WERI-Rb-1 (cell line): ENCODE results near the gene TH.

ENCODE experiments used
- DNase-seq: peaks from one replicate; pipeline ENCODE4 v3.0.0-alpha.2; 2020
- H3K27ac ChIP-seq: fragments of 250-450 bp; sonication (Bioruptor Pico); 2 replicates; pipeline ENCODE4 v1.5.1; 2020; ENCODE audit warnings: mild to moderate bottlenecking, moderate library complexity
- H3K27me3 ChIP-seq: fragments of 250-450 bp; sonication (Bioruptor Pico); 2 replicates; pipeline ENCODE4 v1.5.1; 2021; ENCODE audit warnings: mild to moderate bottlenecking, low read depth, moderate library complexity; ENCODE audit not compliant: insufficient read depth, severe bottlenecking
- H3K36me3 ChIP-seq: fragments of 250-450 bp; sonication (Bioruptor Pico); 2 replicates; pipeline ENCODE4 v1.5.1; 2020; ENCODE audit warnings: mild to moderate bottlenecking, moderate library complexity
- H3K4me3 ChIP-seq: 2 replicates; pipeline ENCODE4 v1.5.1; 2011; ENCODE audit warnings: low read depth, mild to moderate bottlenecking, control low read depth, low read length
- H3K9me3 ChIP-seq: fragments of 250-450 bp; sonication (Bioruptor Pico); 2 replicates; pipeline ENCODE4 v1.5.1; 2021; ENCODE audit warnings: mild to moderate bottlenecking, moderate library complexity; ENCODE audit not compliant: severe bottlenecking
- TF ChIP-seq, protein P1 (sequence below): IDR thresholded peaks from 2 replicates; pipeline ENCODE4 v1.5.1; 2011; ENCODE audit warnings: low read depth, mild to moderate bottlenecking, control low read depth, inconsistent platforms, low read length

Gene TH

DNA sequence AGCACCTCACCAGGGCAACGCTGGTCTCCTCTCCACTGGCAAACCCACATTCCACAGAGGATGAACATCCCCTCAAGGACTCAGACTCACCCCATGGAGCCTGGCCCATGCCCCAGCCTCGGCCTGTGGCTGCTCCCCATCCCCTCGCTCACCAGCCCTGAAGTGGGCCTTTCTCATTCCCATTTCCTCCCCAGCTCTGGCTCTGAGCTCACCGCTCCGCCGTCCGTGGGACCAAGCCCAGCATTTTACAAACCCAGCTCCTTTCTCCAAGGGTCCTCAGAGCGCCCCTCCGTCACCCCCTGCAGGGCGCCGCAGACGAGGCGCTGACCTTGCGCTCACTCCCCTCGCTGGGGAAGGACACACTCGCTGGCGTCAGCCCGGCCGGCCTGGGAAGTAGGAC, 25.6 kb downstream of the TH start:
- no peak overlapping the region for H3K4me3 ChIP-seq
- peaks cover 98% of the 10 kb centered on the region for H3K27me3 ChIP-seq
- no peak overlapping the region for H3K27ac ChIP-seq
- DNase-seq = no peak
- no peaks in the 10 kb centered on the region for H3K36me3 ChIP-seq
- no peaks in the 10 kb centered on the region for H3K9me3 ChIP-seq
- TF ChIP-seq, protein P1, sequence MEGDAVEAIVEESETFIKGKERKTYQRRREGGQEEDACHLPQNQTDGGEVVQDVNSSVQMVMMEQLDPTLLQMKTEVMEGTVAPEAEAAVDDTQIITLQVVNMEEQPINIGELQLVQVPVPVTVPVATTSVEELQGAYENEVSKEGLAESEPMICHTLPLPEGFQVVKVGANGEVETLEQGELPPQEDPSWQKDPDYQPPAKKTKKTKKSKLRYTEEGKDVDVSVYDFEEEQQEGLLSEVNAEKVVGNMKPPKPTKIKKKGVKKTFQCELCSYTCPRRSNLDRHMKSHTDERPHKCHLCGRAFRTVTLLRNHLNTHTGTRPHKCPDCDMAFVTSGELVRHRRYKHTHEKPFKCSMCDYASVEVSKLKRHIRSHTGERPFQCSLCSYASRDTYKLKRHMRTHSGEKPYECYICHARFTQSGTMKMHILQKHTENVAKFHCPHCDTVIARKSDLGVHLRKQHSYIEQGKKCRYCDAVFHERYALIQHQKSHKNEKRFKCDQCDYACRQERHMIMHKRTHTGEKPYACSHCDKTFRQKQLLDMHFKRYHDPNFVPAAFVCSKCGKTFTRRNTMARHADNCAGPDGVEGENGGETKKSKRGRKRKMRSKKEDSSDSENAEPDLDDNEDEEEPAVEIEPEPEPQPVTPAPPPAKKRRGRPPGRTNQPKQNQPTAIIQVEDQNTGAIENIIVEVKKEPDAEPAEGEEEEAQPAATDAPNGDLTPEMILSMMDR = no peak

DNA sequence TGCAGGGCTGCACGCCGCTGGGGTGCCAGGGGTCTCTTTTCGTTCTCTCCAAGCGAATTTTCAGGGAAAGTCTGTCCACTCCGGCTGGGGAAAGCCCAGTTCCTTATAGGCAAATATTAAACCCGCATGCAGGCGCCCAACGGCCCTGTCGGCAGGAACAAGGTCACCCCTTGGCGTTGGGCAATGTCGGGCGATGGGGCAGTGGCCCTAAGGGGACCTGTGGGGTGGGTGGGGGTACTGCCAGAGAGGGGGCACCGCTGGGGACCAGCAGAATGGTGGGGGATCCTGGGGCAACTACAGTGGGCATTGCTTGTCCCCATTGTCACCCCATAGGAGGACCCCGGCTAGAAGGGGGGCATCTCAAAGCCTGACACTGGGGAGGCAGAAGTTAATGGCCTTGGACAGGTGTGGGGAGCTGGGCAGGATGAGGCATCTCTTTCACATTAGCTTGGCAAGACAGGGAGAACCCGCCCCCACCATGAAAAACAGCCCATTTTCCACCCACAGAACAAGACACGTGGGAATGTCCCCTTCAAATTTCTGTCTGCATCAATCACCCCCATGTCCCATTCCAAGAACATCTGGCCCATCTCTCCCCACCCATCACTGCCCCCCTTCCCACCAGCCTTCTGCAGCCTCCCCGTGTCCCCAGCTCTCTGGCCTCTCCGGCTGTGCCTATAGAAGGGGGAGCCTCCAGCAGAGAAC, 26.9 kb downstream of the TH start:
- H3K4me3 ChIP-seq = no peak overlapping the region

DNA sequence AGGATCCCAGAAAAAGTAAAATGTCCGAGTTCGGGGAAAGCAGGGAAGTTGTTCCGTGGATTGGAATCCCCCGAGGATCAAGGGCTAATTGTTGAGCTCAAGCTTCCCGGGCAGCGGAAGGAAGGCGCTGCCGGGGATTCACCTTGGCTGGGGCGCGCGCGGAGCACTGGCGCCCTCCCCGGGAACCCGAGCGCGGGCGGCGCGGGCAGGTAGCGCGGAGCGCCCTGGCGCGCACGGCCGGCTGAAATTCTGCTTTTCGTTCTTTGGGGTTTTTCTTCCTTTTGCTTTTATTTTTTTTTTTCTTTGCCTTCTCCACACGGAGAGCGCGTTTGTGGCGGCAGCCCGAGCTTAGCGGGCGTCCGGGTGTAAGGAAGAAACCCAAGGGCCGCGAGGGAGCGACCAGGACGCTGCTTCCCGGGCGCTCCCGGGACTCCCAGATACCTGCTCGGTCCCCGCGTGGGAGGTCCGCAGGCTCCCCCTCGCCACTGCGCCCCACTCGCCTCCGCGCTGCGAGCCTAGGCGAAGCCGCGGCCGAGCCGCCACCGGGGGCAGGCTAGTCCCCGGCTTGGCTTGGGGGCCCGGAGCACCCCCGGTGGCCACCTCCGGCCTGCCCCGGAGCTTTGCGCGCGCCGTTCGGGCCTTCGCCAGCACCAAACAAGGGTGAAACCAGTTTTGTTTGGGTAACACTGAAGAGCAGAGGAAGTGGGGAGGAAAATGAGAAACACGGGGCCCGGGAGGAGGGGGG, 27.6 kb downstream of the TH start:
- Histone ChIP-seq H3K4me3 (no peak overlapping the region), H3K9me3 (no peaks in the 10 kb centered on the region), H3K27me3 (peaks cover 93% of the 10 kb centered on the region), H3K27ac (no peak overlapping the region), H3K36me3 (no peaks in the 10 kb centered on the region)
- TF ChIP-seq, protein P1 = 0 out of 2 replicates have a peak, but pooled peaks have one; percentile 10
- no peak for DNase-seq

More for the DNA sequence above, 26.9 kb downstream of the TH start:
- H3K9me3 ChIP-seq = no peaks in the 10 kb centered on the region
- peaks cover 98% of the 10 kb centered on the region for H3K27me3 ChIP-seq
- DNase-seq = no peak
- H3K27ac ChIP-seq = no peak overlapping the region
- no peaks in the 10 kb centered on the region for H3K36me3 ChIP-seq
- TF ChIP-seq, protein P1 = no peak

DNA sequence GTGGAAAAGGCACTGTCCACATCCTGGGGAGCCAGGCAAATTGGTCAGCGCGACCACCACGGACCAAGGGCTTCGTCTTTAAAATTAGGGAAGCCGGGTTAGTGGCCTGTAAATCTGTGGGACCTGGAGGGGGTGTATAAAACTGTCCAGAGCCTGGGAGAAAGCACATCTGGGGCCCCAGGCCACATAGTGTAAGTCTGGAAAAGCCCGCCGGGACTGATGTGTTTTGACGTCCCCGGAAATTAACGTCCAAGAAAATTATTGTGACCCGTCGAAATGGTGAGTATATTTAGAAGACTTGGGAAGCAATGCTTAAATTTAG, 28.2 kb downstream of the TH start:
- TF ChIP-seq, protein P1 = no peak
- Histone ChIP-seq H3K9me3 (no peaks in the 10 kb centered on the region), H3K27ac (no peak overlapping the region), H3K36me3 (no peaks in the 10 kb centered on the region), H3K27me3 (peaks cover 92% of the 10 kb centered on the region), H3K4me3 (no peak overlapping the region)
- DNase-seq = no peak

DNA sequence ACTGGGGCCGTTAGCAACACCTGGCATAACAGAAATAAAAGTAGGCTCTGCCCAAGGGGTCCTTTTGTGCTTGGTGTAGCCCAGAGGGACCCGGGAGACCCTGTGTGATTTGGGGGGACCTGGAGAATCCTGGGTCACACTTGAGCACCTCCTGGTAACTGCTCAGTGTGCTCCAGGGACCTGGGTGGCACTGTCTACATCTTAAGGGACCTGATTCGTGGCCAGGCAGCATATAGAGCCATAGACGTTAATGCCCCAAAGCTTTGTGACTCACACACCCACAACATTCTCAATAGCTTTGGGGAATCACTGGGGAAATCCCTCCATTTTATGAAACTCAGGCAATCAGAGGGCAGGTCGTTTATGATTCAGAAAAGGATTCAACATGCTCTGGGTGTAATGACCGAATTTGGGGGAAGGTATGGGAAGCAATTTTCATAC, 28.8 kb downstream of the TH start:
- H3K36me3 ChIP-seq = no peaks in the 10 kb centered on the region
- no peak for DNase-seq
- H3K9me3 ChIP-seq = no peaks in the 10 kb centered on the region
- TF ChIP-seq, protein P1 = no peak
- H3K27me3 ChIP-seq = peaks cover 87% of the 10 kb centered on the region
- no peak overlapping the region for H3K4me3 ChIP-seq
- H3K27ac ChIP-seq = no peak overlapping the region
